Measurements from ENCODE around the gene KMT2C.
"Not testable (repeated sequence)": the region's sequence is repeated elsewhere in the genome, so short reads cannot be mapped to it uniquely, and the experiment has no call there.

The KMT2C gene

GRCh38 chr7:152471023-152471620, 35.3 kb upstream of the KMT2C start:
- H3K27ac ChIP-seq (ENCODE audit: extremely low read depth, low read depth, low read length); POLR2A ChIA-PET; H3K4me3 ChIP-seq (ENCODE audit: low read depth, low read length); CTCF ChIA-PET; H3K9me3 ChIP-seq (ENCODE audit: control insufficient read depth, insufficient read depth, low read depth, low read length); H3K36me3 ChIP-seq (ENCODE audit: control insufficient read depth in 2 of 2, insufficient read depth in 1 of 2, low read length in 2 of 2); H3K4me1 ChIP-seq (ENCODE audit: control insufficient read depth, insufficient read depth, low read length): not testable (repeated sequence)
- peak; percentile 94; the same call in 1 of the 2 replicates for TF ChIP-seq TRIM28 (IDR thresholded peaks at IDR 0.05; ENCODE audit: borderline replicate concordance, low read length)
- peak; percentile 95 for TF ChIP-seq ZNF585B (tag by site-specific recombination; IDR thresholded peaks at IDR 0.05)
- peak; percentile 85 for TF ChIP-seq SETDB1 (IDR thresholded peaks at IDR 0.05; ENCODE audit: insufficient read length, low read length)

- H3K9me3 ChIP-seq (ENCODE audit: control insufficient read depth, insufficient read depth, low read depth, low read length); H3K27ac ChIP-seq (ENCODE audit: extremely low read depth, low read depth, low read length); H3K36me3 ChIP-seq (ENCODE audit: control insufficient read depth in 2 of 2, insufficient read depth in 1 of 2, low read length in 2 of 2); CTCF ChIA-PET; POLR2A ChIA-PET; H3K4me1 ChIP-seq (ENCODE audit: control insufficient read depth, insufficient read depth, low read length); H3K4me3 ChIP-seq (ENCODE audit: low read depth, low read length): not testable (repeated sequence)
Observed at GRCh38 chr7:152470251-152471022, 34.6 kb upstream of the KMT2C start.

GRCh38 chr7:152469576-152469975, 33.8 kb upstream of the KMT2C start:
- H3K9me3 ChIP-seq (ENCODE audit: control insufficient read depth, insufficient read depth, low read depth, low read length); POLR2A ChIA-PET; H3K36me3 ChIP-seq (ENCODE audit: control insufficient read depth in 2 of 2, insufficient read depth in 1 of 2, low read length in 2 of 2); H3K4me3 ChIP-seq (ENCODE audit: low read depth, low read length); H3K4me1 ChIP-seq (ENCODE audit: control insufficient read depth, insufficient read depth, low read length); CTCF ChIA-PET; H3K27ac ChIP-seq (ENCODE audit: extremely low read depth, low read depth, low read length): not testable (repeated sequence)
- TF ChIP-seq SETDB1 (IDR thresholded peaks at IDR 0.05; ENCODE audit: insufficient read length, low read length) (peak; percentile 20), GLIS1 (tag by site-specific recombination; IDR thresholded peaks at IDR 0.05) (peak; percentile 65)

DNA sequence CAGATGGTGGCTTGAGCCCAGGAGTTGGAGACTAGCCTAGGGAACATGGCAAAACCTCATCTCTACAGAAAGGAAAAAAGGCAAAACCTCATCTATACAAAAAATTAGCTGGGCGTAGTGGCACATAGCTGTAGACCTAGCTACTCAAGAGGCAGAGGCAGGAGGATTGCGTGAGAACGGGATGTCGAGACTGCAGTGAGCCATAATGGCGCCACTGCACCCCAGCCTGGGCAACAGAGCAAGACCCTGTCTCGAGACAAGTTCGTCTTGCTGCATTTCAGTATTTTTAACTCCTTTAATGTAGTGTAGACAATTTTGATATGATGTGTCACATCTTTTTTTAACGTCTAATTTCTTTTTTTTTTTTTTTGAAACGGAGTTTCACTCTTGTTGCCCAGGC, 31.4 kb upstream of the KMT2C start:
- no peak overlapping the region for H3K27ac ChIP-seq (ENCODE audit: extremely low read depth, low read depth, low read length)
- H3K9me3 ChIP-seq (ENCODE audit: control insufficient read depth, insufficient read depth, low read depth, low read length), result no peaks in the 10 kb centered on the region
- no peak for TF ChIP-seq ZNF112 (tag by site-specific recombination; IDR thresholded peaks at IDR 0.05)
- TF ChIP-seq, protein P1, sequence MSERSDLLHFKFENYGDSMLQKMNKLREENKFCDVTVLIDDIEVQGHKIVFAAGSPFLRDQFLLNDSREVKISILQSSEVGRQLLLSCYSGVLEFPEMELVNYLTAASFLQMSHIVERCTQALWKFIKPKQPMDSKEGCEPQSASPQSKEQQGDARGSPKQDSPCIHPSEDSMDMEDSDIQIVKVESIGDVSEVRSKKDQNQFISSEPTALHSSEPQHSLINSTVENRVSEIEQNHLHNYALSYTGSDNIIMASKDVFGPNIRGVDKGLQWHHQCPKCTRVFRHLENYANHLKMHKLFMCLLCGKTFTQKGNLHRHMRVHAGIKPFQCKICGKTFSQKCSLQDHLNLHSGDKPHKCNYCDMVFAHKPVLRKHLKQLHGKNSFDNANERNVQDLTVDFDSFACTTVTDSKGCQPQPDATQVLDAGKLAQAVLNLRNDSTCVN (tag by site-specific recombination; optimal IDR thresholded peaks at IDR 0.05), result no peak
- TF ChIP-seq ZNF654 (tag by site-specific recombination; IDR thresholded peaks at IDR 0.05; ENCODE audit: low read depth), result no peak
- TF ChIP-seq SP2 (tag by site-specific recombination; IDR thresholded peaks at IDR 0.05), result no peak
- no peak for TF ChIP-seq BCL11A (tag by site-specific recombination; IDR thresholded peaks at IDR 0.05; ENCODE audit: low read depth)
- no peak for TF ChIP-seq ZNF140 (tag by site-specific recombination; IDR thresholded peaks at IDR 0.05)
- no peak for TF ChIP-seq KLF7 (tag by site-specific recombination; IDR thresholded peaks at IDR 0.05; ENCODE audit: borderline replicate concordance)
- no peak for TF ChIP-seq ZNF423 (tag by site-specific recombination; IDR thresholded peaks at IDR 0.05)
- no peak for TF ChIP-seq ZNF624 (tag by site-specific recombination; IDR thresholded peaks at IDR 0.05)
- no peak for TF ChIP-seq ZXDB (tag by site-specific recombination; IDR thresholded peaks at IDR 0.05)
- no peak for TF ChIP-seq ZNF155 (tag by site-specific recombination; IDR thresholded peaks at IDR 0.05)
- TF ChIP-seq KLF9 (tag by site-specific recombination; IDR thresholded peaks at IDR 0.05; ENCODE audit: low read depth), result no peak
- no peak for TF ChIP-seq ZNF157 (tag by site-specific recombination; IDR thresholded peaks at IDR 0.05)
- no peak for TF ChIP-seq SP7 (tag by site-specific recombination; IDR thresholded peaks at IDR 0.05)
- TF ChIP-seq ZNF221 (tag by site-specific recombination; IDR thresholded peaks at IDR 0.05; ENCODE audit: borderline replicate concordance), result no peak
- TF ChIP-seq ZNF18 (tag by site-specific recombination; IDR thresholded peaks at IDR 0.05), result no peak
- TF ChIP-seq ZNF76 (tag by site-specific recombination; IDR thresholded peaks at IDR 0.05; ENCODE audit: borderline replicate concordance, low read depth), result no peak
- TF ChIP-seq ZNF266 (tag by site-specific recombination; IDR thresholded peaks at IDR 0.05; ENCODE audit: low read depth), result no peak
- no peak for TF ChIP-seq ZNF549 (tag by site-specific recombination; IDR thresholded peaks at IDR 0.05)
- H3K4me3 ChIP-seq (ENCODE audit: low read depth, low read length), result no peak overlapping the region
- no peaks in the 10 kb centered on the region for H3K4me1 ChIP-seq (ENCODE audit: control insufficient read depth, insufficient read depth, low read length)
- H3K36me3 ChIP-seq (ENCODE audit: control insufficient read depth in 2 of 2, insufficient read depth in 1 of 2, low read length in 2 of 2), result no peaks in the 10 kb centered on the region
- ChIA-PET CTCF (interaction anchor here (0.7 kb wide), 1 partner anchor 236 kb away, joined by 3 read pairs; no protein-coding TSS in a partner anchor), POLR2A (interaction anchor here (0.6 kb wide), 1 partner anchor 90 kb away, joined by 7 read pairs; no protein-coding TSS in a partner anchor)
